HL-60 (cell line): Measurements from ENCODE around the gene MIPOL1.

Experiments used
- POLR2AphosphoS5 ChIP-seq: IDR thresholded peaks from 2 replicates; pipeline ENCODE4 v1.6.1; 2012; ENCODE audit warnings: low read depth
- TF ChIP-seq, protein P1 (sequence below): IDR thresholded peaks from 2 replicates; pipeline ENCODE4 v1.6.1; 2012; ENCODE audit warnings: low read depth; ENCODE audit not compliant: insufficient replicate concordance

DNA sequence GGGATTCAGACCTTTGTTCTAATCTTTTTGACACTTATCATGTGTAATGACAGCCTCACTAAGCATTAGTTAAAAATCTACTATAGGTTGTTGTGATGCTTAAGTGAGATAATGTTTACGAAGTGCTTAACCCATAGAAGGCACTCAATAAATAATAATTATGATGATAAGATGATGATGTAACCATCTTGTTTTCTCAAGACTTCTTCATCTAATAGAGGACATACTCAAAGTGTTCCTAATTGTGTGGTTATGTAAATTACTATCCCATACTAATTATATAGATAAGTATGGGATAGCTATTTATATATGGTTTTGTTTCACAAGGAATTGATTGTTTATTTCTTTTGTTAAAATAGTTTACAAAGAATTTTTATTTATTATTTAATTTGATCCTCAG is 76.9 kb downstream of the MIPOL1 start:
- TF ChIP-seq, protein P1, sequence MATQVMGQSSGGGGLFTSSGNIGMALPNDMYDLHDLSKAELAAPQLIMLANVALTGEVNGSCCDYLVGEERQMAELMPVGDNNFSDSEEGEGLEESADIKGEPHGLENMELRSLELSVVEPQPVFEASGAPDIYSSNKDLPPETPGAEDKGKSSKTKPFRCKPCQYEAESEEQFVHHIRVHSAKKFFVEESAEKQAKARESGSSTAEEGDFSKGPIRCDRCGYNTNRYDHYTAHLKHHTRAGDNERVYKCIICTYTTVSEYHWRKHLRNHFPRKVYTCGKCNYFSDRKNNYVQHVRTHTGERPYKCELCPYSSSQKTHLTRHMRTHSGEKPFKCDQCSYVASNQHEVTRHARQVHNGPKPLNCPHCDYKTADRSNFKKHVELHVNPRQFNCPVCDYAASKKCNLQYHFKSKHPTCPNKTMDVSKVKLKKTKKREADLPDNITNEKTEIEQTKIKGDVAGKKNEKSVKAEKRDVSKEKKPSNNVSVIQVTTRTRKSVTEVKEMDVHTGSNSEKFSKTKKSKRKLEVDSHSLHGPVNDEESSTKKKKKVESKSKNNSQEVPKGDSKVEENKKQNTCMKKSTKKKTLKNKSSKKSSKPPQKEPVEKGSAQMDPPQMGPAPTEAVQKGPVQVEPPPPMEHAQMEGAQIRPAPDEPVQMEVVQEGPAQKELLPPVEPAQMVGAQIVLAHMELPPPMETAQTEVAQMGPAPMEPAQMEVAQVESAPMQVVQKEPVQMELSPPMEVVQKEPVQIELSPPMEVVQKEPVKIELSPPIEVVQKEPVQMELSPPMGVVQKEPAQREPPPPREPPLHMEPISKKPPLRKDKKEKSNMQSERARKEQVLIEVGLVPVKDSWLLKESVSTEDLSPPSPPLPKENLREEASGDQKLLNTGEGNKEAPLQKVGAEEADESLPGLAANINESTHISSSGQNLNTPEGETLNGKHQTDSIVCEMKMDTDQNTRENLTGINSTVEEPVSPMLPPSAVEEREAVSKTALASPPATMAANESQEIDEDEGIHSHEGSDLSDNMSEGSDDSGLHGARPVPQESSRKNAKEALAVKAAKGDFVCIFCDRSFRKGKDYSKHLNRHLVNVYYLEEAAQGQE = no peak
- TF ChIP-seq POLR2AphosphoS5 = no peak
